Mesenteric fat pad (tissue), 1 donor: Measurements from ENCODE around the gene NTNG1. TPM values are rescaled to one million over a fixed set of nuclear protein-coding genes. Genes with fewer than 3 reads are reported as not detected.

ENCODE experiments used
- DNase-seq: peaks from one replicate; pipeline ENCODE4 v3.0.0-alpha.2; 2020; ENCODE audit warnings: low spot score
- total RNA-seq: library from RNA; stranded (reverse); fragmentation: NEBNext Ultra II Directional; extraction: Animal tissue kit (Norgen Biotek cat#: 25700); gene quantifications from one replicate; pipeline ENCODE4 v1.2.1, GENCODE V29; 2021
- donor health status: DM: yes; HTN: yes; CAD: no.

Gene NTNG1
- total RNA-seq, 1 donor from 2014 or later, result not detected

GRCh38 chr1:107394301-107394700, 253.5 kb downstream of the NTNG1 start:
- no peak for DNase-seq

GRCh38 chr1:107401704-107402103, 260.9 kb downstream of the NTNG1 start:
- DNase-seq, result no peak

GRCh38 chr1:107404756-107405155, 263.9 kb downstream of the NTNG1 start:
- no peak for DNase-seq

- DNase-seq, result no peak
Measured at GRCh38 chr1:107405236-107405635, 264.4 kb downstream of the NTNG1 start.

GRCh38 chr1:107407011-107407410, 266.2 kb downstream of the NTNG1 start:
- no peak for DNase-seq

GRCh38 chr1:107413546-107413945, 272.7 kb downstream of the NTNG1 start:
- DNase-seq, result no peak

- DNase-seq, result no peak
Measured at GRCh38 chr1:107413951-107414350, 273.1 kb downstream of the NTNG1 start.

GRCh38 chr1:107414550-107414949, 273.7 kb downstream of the NTNG1 start:
- no peak for DNase-seq

- DNase-seq, result no peak
Measured at GRCh38 chr1:107415241-107415640, 274.4 kb downstream of the NTNG1 start.

- no peak for DNase-seq
Measured at GRCh38 chr1:107419003-107419402, 278.2 kb downstream of the NTNG1 start.

- DNase-seq, result no peak
Measured at GRCh38 chr1:107422901-107423300, 282.1 kb downstream of the NTNG1 start.

- DNase-seq, result no peak
Measured at GRCh38 chr1:107430540-107431228, 289.8 kb downstream of the NTNG1 start.

GRCh38 chr1:107432108-107432507, 291.3 kb downstream of the NTNG1 start:
- no peak for DNase-seq

GRCh38 chr1:107433068-107433467, 292.2 kb downstream of the NTNG1 start:
- DNase-seq, result no peak

- DNase-seq, result no peak
Measured at GRCh38 chr1:107433635-107434360, 293.0 kb downstream of the NTNG1 start.

GRCh38 chr1:107434361-107434693, 293.5 kb downstream of the NTNG1 start:
- DNase-seq, result no peak

- no peak for DNase-seq
Measured at GRCh38 chr1:107436552-107437241, 295.9 kb downstream of the NTNG1 start.

GRCh38 chr1:107439567-107439966, 298.7 kb downstream of the NTNG1 start:
- no peak for DNase-seq

- DNase-seq, result no peak
Measured at GRCh38 chr1:107442551-107442950, 301.7 kb downstream of the NTNG1 start.

- no peak for DNase-seq
Measured at GRCh38 chr1:107443027-107443426, 302.2 kb downstream of the NTNG1 start.

GRCh38 chr1:107443860-107444259, 303.0 kb downstream of the NTNG1 start:
- no peak for DNase-seq

GRCh38 chr1:107444302-107444701, 303.5 kb downstream of the NTNG1 start:
- DNase-seq, result no peak
